ENCODE data around the gene CACNA1I. TPM values are rescaled to one million over a fixed set of nuclear protein-coding genes. Genes with fewer than 3 reads are reported as not detected.

The CACNA1I gene
- total and polyA plus RNA-seq, 2 donors from 2014 or later, result 0.63 TPM; not detected in 1

DNA sequence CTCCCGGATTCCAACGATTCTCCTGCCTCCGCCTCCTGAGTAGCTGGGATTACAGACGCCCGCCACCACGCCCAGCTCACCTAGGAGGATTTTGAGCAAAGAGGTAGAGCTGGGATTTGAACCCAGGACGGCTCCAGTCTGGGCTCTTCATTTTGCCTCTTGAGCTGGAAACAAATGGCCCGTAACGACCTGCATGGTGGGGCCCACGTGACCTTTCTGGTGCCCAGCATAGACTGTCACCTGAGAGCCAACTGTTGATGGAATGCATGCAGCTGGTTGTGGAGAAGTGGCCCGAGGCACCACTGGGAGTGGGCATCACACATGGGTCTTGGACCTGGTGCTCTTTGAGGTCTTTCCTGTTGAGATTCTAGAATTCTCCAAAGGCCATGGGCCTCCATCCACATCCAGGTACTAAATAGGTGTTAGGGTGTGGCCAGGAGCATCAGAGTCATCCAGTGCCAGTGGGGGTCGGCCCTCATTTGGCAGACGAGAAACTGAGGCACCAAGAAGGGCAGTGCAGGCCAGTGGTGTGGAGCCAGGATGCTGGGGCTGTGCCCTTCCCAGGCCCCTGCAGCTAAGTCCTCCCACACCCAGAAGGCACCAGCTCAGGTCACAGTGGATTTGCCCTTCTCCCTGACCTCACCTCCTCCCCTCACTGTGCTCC is 46.3 kb upstream of the CACNA1I start:
- no peak for FAIRE-seq
- intact Hi-C loops (cut with DNase I), result no loop called here

DNA sequence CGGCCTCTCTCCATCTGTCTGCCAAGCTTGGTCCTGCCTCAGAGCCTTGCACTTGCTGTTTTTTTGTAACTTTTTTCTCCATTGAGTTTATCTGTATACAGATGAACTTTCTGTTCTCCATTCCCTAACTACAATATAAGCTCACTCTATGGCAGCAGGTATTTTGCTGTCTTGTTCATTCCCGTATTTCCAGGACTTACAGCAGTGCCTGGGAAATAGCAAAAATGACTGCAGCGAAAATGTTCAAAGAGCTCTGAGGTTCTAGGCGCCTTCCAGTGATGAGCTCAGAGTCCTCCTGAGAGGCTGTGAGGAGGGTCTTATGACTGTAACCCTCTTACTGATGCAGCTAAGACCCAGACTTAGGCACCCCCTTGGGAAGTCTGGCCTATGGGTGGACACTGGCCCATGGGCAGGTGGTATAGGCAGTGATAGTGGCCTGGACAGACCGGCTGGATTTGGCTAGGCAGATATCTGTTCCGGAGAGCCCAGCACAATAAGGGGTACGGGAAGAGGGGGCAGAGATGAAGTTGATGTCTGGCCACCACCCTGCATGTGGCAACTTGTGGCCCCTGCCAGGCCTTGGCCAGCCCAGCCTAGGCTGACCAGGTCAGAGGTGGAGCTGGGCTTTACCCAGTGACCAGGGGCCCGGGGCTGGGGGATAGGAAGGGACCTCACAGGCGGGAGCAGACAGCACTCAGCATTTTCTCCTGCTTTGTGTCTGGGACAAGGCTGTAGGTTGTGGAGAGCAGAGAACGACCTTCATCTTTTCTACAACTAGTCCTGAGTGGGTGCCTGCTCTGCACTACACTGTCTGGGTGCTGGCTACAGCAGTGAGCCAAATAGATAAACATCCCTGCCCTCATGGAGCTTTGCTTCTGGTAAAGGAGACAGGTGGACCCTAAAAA is 45.5 kb upstream of the CACNA1I start:
- Histone ChIP-seq H3K36me3 (ENCODE audit: control insufficient read depth in 2 of 3, insufficient read depth in 3 of 3, low read length in 3 of 3) (peaks cover 7 to 44% (median 28%) of the 10 kb centered on the region in 3 donors), H3K4me1 (ENCODE audit: control insufficient read depth in 2 of 3, insufficient read depth in 2 of 3, low read depth in 1 of 3, low read length in 3 of 3) (peaks cover 0 to 60% (median 47%) of the 10 kb centered on the region in 3 donors), H3K4me3 (ENCODE audit: low read length in 3 of 3) (no peak overlapping the region), H3K9ac (ENCODE audit: low read length in 3 of 3) (peak overlapping the region in 1 of 3 donors; percentile 26), H3K27me3 (ENCODE audit: control insufficient read depth, insufficient read depth, low read length) (no peaks in the 10 kb centered on the region), H3K27ac (ENCODE audit: low read depth in 2 of 2, low read length in 2 of 2) (no peak overlapping the region), H3K9me3 (ENCODE audit: control insufficient read depth in 2 of 3, insufficient read depth in 1 of 3, low read length in 3 of 3) (no peaks in the 10 kb centered on the region)
- intact Hi-C loops (cut with DNase I), result no loop called here
- peak in 1 of 5 donors; percentile 71 for DNase-seq
- TF ChIP-seq, protein P1, sequence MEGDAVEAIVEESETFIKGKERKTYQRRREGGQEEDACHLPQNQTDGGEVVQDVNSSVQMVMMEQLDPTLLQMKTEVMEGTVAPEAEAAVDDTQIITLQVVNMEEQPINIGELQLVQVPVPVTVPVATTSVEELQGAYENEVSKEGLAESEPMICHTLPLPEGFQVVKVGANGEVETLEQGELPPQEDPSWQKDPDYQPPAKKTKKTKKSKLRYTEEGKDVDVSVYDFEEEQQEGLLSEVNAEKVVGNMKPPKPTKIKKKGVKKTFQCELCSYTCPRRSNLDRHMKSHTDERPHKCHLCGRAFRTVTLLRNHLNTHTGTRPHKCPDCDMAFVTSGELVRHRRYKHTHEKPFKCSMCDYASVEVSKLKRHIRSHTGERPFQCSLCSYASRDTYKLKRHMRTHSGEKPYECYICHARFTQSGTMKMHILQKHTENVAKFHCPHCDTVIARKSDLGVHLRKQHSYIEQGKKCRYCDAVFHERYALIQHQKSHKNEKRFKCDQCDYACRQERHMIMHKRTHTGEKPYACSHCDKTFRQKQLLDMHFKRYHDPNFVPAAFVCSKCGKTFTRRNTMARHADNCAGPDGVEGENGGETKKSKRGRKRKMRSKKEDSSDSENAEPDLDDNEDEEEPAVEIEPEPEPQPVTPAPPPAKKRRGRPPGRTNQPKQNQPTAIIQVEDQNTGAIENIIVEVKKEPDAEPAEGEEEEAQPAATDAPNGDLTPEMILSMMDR (IDR thresholded peaks at IDR 0.05; ENCODE audit: borderline replicate concordance, extremely low read depth, insufficient read depth), result no peak
- no peak for FAIRE-seq

More for the DNA sequence above, 46.3 kb upstream of the CACNA1I start:
- Histone ChIP-seq H3K36me3 (ENCODE audit: control insufficient read depth in 2 of 3, insufficient read depth in 3 of 3, low read length in 3 of 3) (peaks cover 7 to 37% (median 27%) of the 10 kb centered on the region in 3 donors), H3K4me1 (ENCODE audit: control insufficient read depth in 2 of 3, insufficient read depth in 2 of 3, low read depth in 1 of 3, low read length in 3 of 3) (peaks cover 0 to 53% (median 40%) of the 10 kb centered on the region in 3 donors), H3K9me3 (ENCODE audit: control insufficient read depth in 2 of 3, insufficient read depth in 1 of 3, low read length in 3 of 3) (no peaks in the 10 kb centered on the region), H3K27me3 (ENCODE audit: control insufficient read depth, insufficient read depth, low read length) (no peaks in the 10 kb centered on the region), H3K9ac (ENCODE audit: low read length in 3 of 3) (peak overlapping the region in 1 of 3 donors; percentile 26), H3K4me3 (ENCODE audit: low read length in 3 of 3) (no peak overlapping the region), H3K27ac (ENCODE audit: low read depth in 2 of 2, low read length in 2 of 2) (no peak overlapping the region)
- DNase-seq, result peak in 2 of 5 donors; percentile 59 to 62
- TF ChIP-seq, protein P1 (IDR thresholded peaks at IDR 0.05; ENCODE audit: borderline replicate concordance, extremely low read depth, insufficient read depth), result no peak

DNA sequence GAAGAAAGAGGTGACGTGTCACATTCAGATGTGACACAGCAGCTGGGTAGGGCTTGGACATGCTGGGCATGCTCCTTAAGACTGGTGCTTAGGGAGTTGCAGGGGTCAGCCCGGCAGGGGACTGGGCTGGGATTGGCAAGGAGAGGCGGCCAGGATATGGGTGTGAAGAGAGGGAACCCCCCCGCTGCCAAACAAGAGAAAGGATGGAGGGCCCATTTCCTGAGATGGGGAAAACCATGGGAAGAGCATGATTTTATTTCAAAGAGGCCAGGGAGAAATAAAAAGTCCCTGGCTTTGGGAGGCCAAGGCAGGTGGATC is 44.9 kb upstream of the CACNA1I start:
- intact Hi-C loops (cut with DNase I), result no loop called here
- FAIRE-seq (no peak), DNase-seq (peak in 1 of 5 donors; percentile 75)
- H3K4me3 ChIP-seq (ENCODE audit: low read length in 3 of 3), result no peak overlapping the region
- H3K4me1 ChIP-seq (ENCODE audit: control insufficient read depth in 2 of 3, insufficient read depth in 2 of 3, low read depth in 1 of 3, low read length in 3 of 3), result peaks cover 0 to 63% (median 48%) of the 10 kb centered on the region in 3 donors
- H3K9me3 ChIP-seq (ENCODE audit: control insufficient read depth in 2 of 3, insufficient read depth in 1 of 3, low read length in 3 of 3), result no peaks in the 10 kb centered on the region
- TF ChIP-seq, protein P1 (IDR thresholded peaks at IDR 0.05; ENCODE audit: borderline replicate concordance, extremely low read depth, insufficient read depth), result no peak
- no peaks in the 10 kb centered on the region for H3K27me3 ChIP-seq (ENCODE audit: control insufficient read depth, insufficient read depth, low read length)
- no peak overlapping the region for H3K27ac ChIP-seq (ENCODE audit: low read depth in 2 of 2, low read length in 2 of 2)
- H3K9ac ChIP-seq (ENCODE audit: low read length in 3 of 3), result no peak overlapping the region
- H3K36me3 ChIP-seq (ENCODE audit: control insufficient read depth in 2 of 3, insufficient read depth in 3 of 3, low read length in 3 of 3), result peaks cover 7 to 44% (median 28%) of the 10 kb centered on the region in 3 donors
